ENCODE data around the gene RERE. TPM values are rescaled to one million over a fixed set of nuclear protein-coding genes. Genes with fewer than 3 reads are reported as not detected.
A peak's percentile ranks its signal among the peaks of the same experiment; 100 is the strongest.

The RERE gene
- polyA plus RNA-seq, 1 of the 3 experiments (the other 2 are of a cell fraction) = 8.1 TPM

GRCh38 chr1:8392522-8392921 lies 424.9 kb downstream of the RERE start:
- peaks cover 13% of the 10 kb centered on the region; the same call in 1 of the 2 replicates for H4K20me1 ChIP-seq (ENCODE audit: insufficient read depth)
- no peaks in the 10 kb centered on the region for H3K9me3 ChIP-seq
- no peak overlapping the region for H3K4me3 ChIP-seq (ENCODE audit: low read depth in 2 of 2, low read length in 1 of 2)
- ChIA-PET CTCF (no interaction called here), POLR2A (interaction anchor here (1.3 kb wide), 1 partner anchor 20 kb away, joined by 4 read pairs; no protein-coding TSS in a partner anchor)
- WGBS (ENCODE audit: low lambda C conversion rate) = 86% methylated on average over 7 of the region's 7 CpGs
- peak overlapping the region in 1 of 2 experiments; percentile 53; a peak in 2 of 4 replicates for H3K27ac ChIP-seq (ENCODE audit: low read depth in 2 of 2, low read length in 1 of 2)
- H3F3A ChIP-seq (replicated peaks; ENCODE audit: insufficient read depth) = peaks cover 36% of the 10 kb centered on the region
- H3K4me2 ChIP-seq = no peak overlapping the region
- peaks cover 31 to 32% of the 10 kb centered on the region in 2 experiments for H3K4me1 ChIP-seq (ENCODE audit: control insufficient read depth in 1 of 2, insufficient read depth in 2 of 2, low read depth in 1 of 2, low read length in 1 of 2)
- no peaks in the 10 kb centered on the region for H3K9me2 ChIP-seq
- peaks cover 55% of the 10 kb centered on the region for H3K79me2 ChIP-seq (ENCODE audit: insufficient read depth)
- no peak overlapping the region for H2AFZ ChIP-seq (ENCODE audit: low read depth)
- H3K9ac ChIP-seq = no peak overlapping the region
- H3K27me3 ChIP-seq (ENCODE audit: insufficient read depth) = no peaks in the 10 kb centered on the region
- peak; percentile 61 for DNase-seq
- no peak for TF ChIP-seq EZH2phosphoT487 (IDR thresholded peaks at IDR 0.05; ENCODE audit: borderline replicate concordance, low read depth)
- TF ChIP-seq SIN3A (IDR thresholded peaks at IDR 0.05; ENCODE audit: borderline replicate concordance, low read depth, low read length) = no peak
- TF ChIP-seq EP300 (IDR thresholded peaks at IDR 0.05; ENCODE audit: borderline replicate concordance in 1 of 2, low read depth in 1 of 2, low read length in 1 of 2) = 0 out of 4 replicates have a peak, but pooled peaks of 1 of the 2 experiments have one; percentile 26
- TF ChIP-seq GATA2 (CRISPR knock-in tag; IDR thresholded peaks at IDR 0.05) = peak; percentile 48
- TF ChIP-seq RCOR1 (IDR thresholded peaks at IDR 0.05; ENCODE audit: low read length) = 0 out of 2 replicates have a peak, but pooled peaks have one; percentile 52
- no peak for TF ChIP-seq USF2 (IDR thresholded peaks at IDR 0.05; ENCODE audit: borderline replicate concordance, low read depth, low read length)
- peak; percentile 16 for TF ChIP-seq CHD2 (IDR thresholded peaks at IDR 0.05; ENCODE audit: low read length, partially characterized antibody)
- no peak for TF ChIP-seq MXI1 (IDR thresholded peaks at IDR 0.05; ENCODE audit: low read depth, low read length)
- peaks cover under 1 to 26% of the 10 kb centered on the region in 2 experiments for H3K36me3 ChIP-seq (replicated peaks in 1 of 2; ENCODE audit: control insufficient read depth in 1 of 2, insufficient read depth in 2 of 2, low read length in 1 of 2)

- CTCF ChIA-PET = no interaction called here
- no peak overlapping the region for H2AFZ ChIP-seq (ENCODE audit: low read depth)
- no peaks in the 10 kb centered on the region for H3K9me2 ChIP-seq
- WGBS (ENCODE audit: low lambda C conversion rate) = 92% methylated on average over 4 of the region's 4 CpGs
- no peak overlapping the region for H3K9ac ChIP-seq
- H3K36me3 ChIP-seq (replicated peaks in 1 of 2; ENCODE audit: control insufficient read depth in 1 of 2, insufficient read depth in 2 of 2, low read length in 1 of 2) = peaks cover 3 to 26% of the 10 kb centered on the region in 2 experiments
- peaks cover 10% of the 10 kb centered on the region; the same call in 1 of the 2 replicates for H4K20me1 ChIP-seq (ENCODE audit: insufficient read depth)
- H3K4me1 ChIP-seq (ENCODE audit: control insufficient read depth in 1 of 2, insufficient read depth in 2 of 2, low read depth in 1 of 2, low read length in 1 of 2) = peaks cover 13 to 17% of the 10 kb centered on the region in 2 experiments
- peaks cover 71% of the 10 kb centered on the region for H3K79me2 ChIP-seq (ENCODE audit: insufficient read depth)
- no peak overlapping the region for H3K4me2 ChIP-seq
- no peaks in the 10 kb centered on the region for H3K27me3 ChIP-seq (ENCODE audit: insufficient read depth)
- H3K27ac ChIP-seq (ENCODE audit: low read depth in 2 of 2, low read length in 1 of 2) = no peak overlapping the region
- H3K9me3 ChIP-seq = no peaks in the 10 kb centered on the region
- no peak for DNase-seq
- POLR2A ChIA-PET = no interaction called here
- H3K4me3 ChIP-seq (ENCODE audit: low read depth in 2 of 2, low read length in 1 of 2) = no peak overlapping the region
- H3F3A ChIP-seq (replicated peaks; ENCODE audit: insufficient read depth) = peaks cover 24% of the 10 kb centered on the region
- TF ChIP-seq TCF12 (IDR thresholded peaks at IDR 0.05) (no peak), RAD21 (IDR thresholded peaks at IDR 0.05; ENCODE audit: low read length) (no peak), SIN3A (IDR thresholded peaks at IDR 0.05; ENCODE audit: borderline replicate concordance, low read depth, low read length) (no peak), IRF3 (IDR thresholded peaks at IDR 0.05; ENCODE audit: low read depth, low read length) (no peak), ELF1 (IDR thresholded peaks at IDR 0.05) (no peak), USF1 (IDR thresholded peaks at IDR 0.05; ENCODE audit: borderline replicate concordance, low read depth) (no peak), ZBTB33 (IDR thresholded peaks at IDR 0.05; ENCODE audit: borderline replicate concordance, low read depth) (no peak), RXRA (IDR thresholded peaks at IDR 0.05; ENCODE audit: borderline replicate concordance, low read depth) (no peak), CHD2 (IDR thresholded peaks at IDR 0.05; ENCODE audit: low read length, partially characterized antibody) (no peak), EP300 (IDR thresholded peaks at IDR 0.05; ENCODE audit: borderline replicate concordance in 1 of 2, low read depth in 1 of 2, low read length in 1 of 2) (no peak), FOXM1 (IDR thresholded peaks at IDR 0.05; ENCODE audit: low read depth) (no peak), CTCF (IDR thresholded peaks at IDR 0.05) (no peak), RFX5 (IDR thresholded peaks at IDR 0.05; ENCODE audit: low read length) (no peak), MAX (IDR thresholded peaks at IDR 0.05; ENCODE audit: low read depth) (no peak), TAF1 (IDR thresholded peaks at IDR 0.05; ENCODE audit: borderline replicate concordance, low read depth, low read length) (no peak)
These were observed 426.7 kb downstream of the RERE start for GRCh38 chr1:8390707-8391106.

All from SK-N-SH (cell line).